Liver (tissue), 9 donors: Measurements from ENCODE around the gene KHDRBS2. TPM values are rescaled to one million over a fixed set of nuclear protein-coding genes. Genes with fewer than 3 reads are reported as not detected.

Experiments used
- DNase-seq: peaks from one replicate; pipeline ENCODE4 v3.0.0-alpha.2; 2017; ENCODE audit warnings: low spot score
- H3K27ac ChIP-seq, 2 donors: one replicate each; pipeline ENCODE4 v1.7.0; 2013; ENCODE audit warnings: inconsistent platforms in 2 of 2, low read length in 2 of 2, control low read depth in 1 of 2, low read depth in 1 of 2, mild to moderate bottlenecking in 1 of 2
- H3K27me3 ChIP-seq, 4 donors: one replicate each; pipeline versions ENCODE4 v1.6.1 to v1.7.0; 2013; ENCODE audit warnings: low read length in 3 of 4, inconsistent platforms in 1 of 4, mild to moderate bottlenecking in 1 of 4, moderate library complexity in 1 of 4; ENCODE audit not compliant: control insufficient read depth in 4 of 4, insufficient read depth in 4 of 4
- H3K36me3 ChIP-seq, 4 donors: one replicate each; pipeline versions ENCODE4 v1.6.1 to v1.7.0; 2013; ENCODE audit warnings: low read length in 3 of 4, mild to moderate bottlenecking in 3 of 4, low read depth in 1 of 4, moderate library complexity in 1 of 4; ENCODE audit not compliant: control insufficient read depth in 4 of 4, insufficient read depth in 3 of 4
- H3K4me1 ChIP-seq, 4 donors: one replicate each; pipeline versions ENCODE4 v1.6.1 to v1.7.0; 2013; ENCODE audit warnings: low read length in 3 of 4, mild to moderate bottlenecking in 3 of 4, moderate library complexity in 1 of 4; ENCODE audit not compliant: control insufficient read depth in 4 of 4, insufficient read depth in 4 of 4
- H3K4me3 ChIP-seq, 3 donors: one replicate each; pipeline versions ENCODE4 v1.6.1 to v1.7.0; 2013; ENCODE audit warnings: low read length in 3 of 3, control low read depth in 1 of 3, low read depth in 1 of 3, mild to moderate bottlenecking in 1 of 3
- H3K9ac ChIP-seq, 2 donors: one replicate each; pipeline ENCODE4 v1.7.0; 2013; ENCODE audit warnings: low read length in 2 of 2, mild to moderate bottlenecking in 2 of 2, moderate library complexity in 2 of 2, control low read depth in 1 of 2, low read depth in 1 of 2
- H3K9me3 ChIP-seq, 4 donors: one replicate each; pipeline versions ENCODE4 v1.6.1 to v1.7.0; 2013; ENCODE audit warnings: low read length in 3 of 4; ENCODE audit not compliant: control insufficient read depth in 4 of 4
- EGR1 ChIP-seq, 2 donors: IDR thresholded peaks; 2 replicates each; pipeline ENCODE4 v1.6.1; 2016 to 2018; ENCODE audit warnings: antibody characterized with exemption in 2 of 2, low read depth in 2 of 2
- FOXA1 ChIP-seq: IDR thresholded peaks from 2 replicates; pipeline ENCODE4 v1.6.1; 2016; ENCODE audit warnings: antibody characterized with exemption
- HNF4A ChIP-seq, 2 donors: conservative IDR thresholded peaks; 2 replicates each; pipeline ENCODE4 v1.6.1; 2016; ENCODE audit warnings: antibody characterized with exemption in 2 of 2, mild to moderate bottlenecking in 2 of 2
- HNF4G ChIP-seq: IDR thresholded peaks from 2 replicates; pipeline ENCODE4 v1.6.1; 2016; ENCODE audit warnings: antibody characterized with exemption
- JUND ChIP-seq, 2 donors: IDR thresholded peaks; 2 replicates each; pipeline ENCODE4 v1.6.1; 2016; ENCODE audit warnings: antibody characterized with exemption in 2 of 2
- MAX ChIP-seq: IDR thresholded peaks from 2 replicates; pipeline ENCODE4 v1.6.1; 2016; ENCODE audit warnings: antibody characterized with exemption
- NR2F2 ChIP-seq: IDR thresholded peaks from 2 replicates; pipeline ENCODE4 v1.6.1; 2016; ENCODE audit warnings: antibody characterized with exemption
- RAD21 ChIP-seq, 2 donors: IDR thresholded peaks; 2 replicates each; pipeline ENCODE4 v1.6.1; 2016; ENCODE audit warnings: antibody characterized with exemption in 2 of 2, mild to moderate bottlenecking in 2 of 2
- REST ChIP-seq: IDR thresholded peaks from 2 replicates; pipeline ENCODE4 v1.6.1; 2016; ENCODE audit warnings: antibody characterized with exemption, mild to moderate bottlenecking
- RXRA ChIP-seq, 2 donors: IDR thresholded peaks; 2 replicates each; pipeline ENCODE4 v1.6.1; 2017 to 2018; ENCODE audit warnings: antibody characterized with exemption in 2 of 2, mild to moderate bottlenecking in 1 of 2
- TAF1 ChIP-seq: conservative IDR thresholded peaks from 2 replicates; pipeline ENCODE4 v1.6.1; 2016; ENCODE audit warnings: antibody characterized with exemption, mild to moderate bottlenecking
- WGBS: extraction: QIAGEN DNeasy Blood & Tissue Kit; methylation state at CpG from one replicate; pipeline ENCODE4 v1.1.7; 2013; 5-methylcytosine and 5-hydroxymethylcytosine counted together
- polyA plus RNA-seq, 2 donors: library from polyadenylated mRNA; stranded (reverse) in 1 of 2; unstranded in 1 of 2; fragments of 200-250 nt in 1 of 2; fragments of >200 nt in 1 of 2; fragmentation: Nextera tagmentation in 1 of 2; extraction: Ambion mirVana in 1 of 2; gene quantifications; one replicate each; pipeline versions ENCODE4 v1.2.1 to v1.2.3, GENCODE V29; 2013 to 2015
- total RNA-seq, 2 donors: library from RNA; depleted of rRNA; stranded (reverse); fragments of >200 nt; gene quantifications; one replicate each; pipeline ENCODE4 v1.2.3, GENCODE V29; 2014
- TF ChIP-seq, protein P1 (sequence below): fragments of 150-350 bp; IDR thresholded peaks from 2 replicates; pipeline ENCODE4 v1.5.1; 2017; ENCODE audit warnings: improper control_type of control experiment, low read depth, low read length; ENCODE audit not compliant: missing input control
- TF ChIP-seq, protein P2 (sequence below): IDR thresholded peaks from 2 replicates; pipeline ENCODE4 v1.6.1; 2016; ENCODE audit warnings: antibody characterized with exemption
- donor health status: healthy.
- donor health status: healthy.
- donor health status: healthy.
- donor health status: healthy.
- donor health status: healthy.

The KHDRBS2 gene
- total and polyA plus RNA-seq, 4 donors = 0.08 to 1.1 TPM; not detected in 2

GRCh38 chr6:62296541-62296940, 10.5 kb upstream of the KHDRBS2 start:
- Histone ChIP-seq H3K4me1 (no peaks in the 10 kb centered on the region), H3K9me3 (no peaks in the 10 kb centered on the region), H3K36me3 (no peaks in the 10 kb centered on the region), H3K27me3 (peaks cover 0 to 3% (median 0%) of the 10 kb centered on the region in 4 donors), H3K4me3 (no peak overlapping the region), H3K27ac (no peak overlapping the region), H3K9ac (no peak overlapping the region)
- 84% methylated on average over 1 of the region's 1 CpG for WGBS
- DNase-seq = no peak
- TF ChIP-seq, protein P1, sequence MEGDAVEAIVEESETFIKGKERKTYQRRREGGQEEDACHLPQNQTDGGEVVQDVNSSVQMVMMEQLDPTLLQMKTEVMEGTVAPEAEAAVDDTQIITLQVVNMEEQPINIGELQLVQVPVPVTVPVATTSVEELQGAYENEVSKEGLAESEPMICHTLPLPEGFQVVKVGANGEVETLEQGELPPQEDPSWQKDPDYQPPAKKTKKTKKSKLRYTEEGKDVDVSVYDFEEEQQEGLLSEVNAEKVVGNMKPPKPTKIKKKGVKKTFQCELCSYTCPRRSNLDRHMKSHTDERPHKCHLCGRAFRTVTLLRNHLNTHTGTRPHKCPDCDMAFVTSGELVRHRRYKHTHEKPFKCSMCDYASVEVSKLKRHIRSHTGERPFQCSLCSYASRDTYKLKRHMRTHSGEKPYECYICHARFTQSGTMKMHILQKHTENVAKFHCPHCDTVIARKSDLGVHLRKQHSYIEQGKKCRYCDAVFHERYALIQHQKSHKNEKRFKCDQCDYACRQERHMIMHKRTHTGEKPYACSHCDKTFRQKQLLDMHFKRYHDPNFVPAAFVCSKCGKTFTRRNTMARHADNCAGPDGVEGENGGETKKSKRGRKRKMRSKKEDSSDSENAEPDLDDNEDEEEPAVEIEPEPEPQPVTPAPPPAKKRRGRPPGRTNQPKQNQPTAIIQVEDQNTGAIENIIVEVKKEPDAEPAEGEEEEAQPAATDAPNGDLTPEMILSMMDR = no peak
- TF ChIP-seq MAX (no peak), HNF4G (no peak), REST (no peak), HNF4A (conservative IDR thresholded peaks at IDR 0.05) (no peak), NR2F2 (no peak)

GRCh38 chr6:62288974-62289373, 2.9 kb upstream of the KHDRBS2 start:
- H3K27ac ChIP-seq = no peak overlapping the region
- TF ChIP-seq, protein P2, sequence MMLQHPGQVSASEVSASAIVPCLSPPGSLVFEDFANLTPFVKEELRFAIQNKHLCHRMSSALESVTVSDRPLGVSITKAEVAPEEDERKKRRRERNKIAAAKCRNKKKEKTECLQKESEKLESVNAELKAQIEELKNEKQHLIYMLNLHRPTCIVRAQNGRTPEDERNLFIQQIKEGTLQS = no peak
- TF ChIP-seq EGR1 (IDR thresholded peaks at IDR 0.05; ENCODE audit: low read depth in 2 of 2) (no peak), RXRA (IDR thresholded peaks at IDR 0.05) (no peak), RAD21 (IDR thresholded peaks at IDR 0.05) (no peak), FOXA1 (no peak), TAF1 (no peak), JUND (IDR thresholded peaks at IDR 0.05) (no peak), NR2F2 (no peak), MAX (no peak)
- peaks cover 0 to 12% (median 1%) of the 10 kb centered on the region in 4 donors for H3K27me3 ChIP-seq
- no peaks in the 10 kb centered on the region for H3K9me3 ChIP-seq
- 49% methylated on average over 1 of the region's 1 CpG for WGBS
- no peak overlapping the region for H3K9ac ChIP-seq
- H3K4me3 ChIP-seq = no peak overlapping the region
- DNase-seq = no peak
- no peaks in the 10 kb centered on the region for H3K36me3 ChIP-seq
- peaks cover 0 to 14% (median 11%) of the 10 kb centered on the region in 4 donors for H3K4me1 ChIP-seq
